ENCODE measurements around the gene EML6. TPM values are rescaled to one million over a fixed set of nuclear protein-coding genes. Genes with fewer than 3 reads are reported as not detected.
A peak's percentile ranks its signal among the peaks of the same experiment; 100 is the strongest.

EML6 gene
- total and polyA plus RNA-seq, 2 donors (not counting 1 experiment from before 2014, with no cell fraction given) = 0.34 to 1.3 TPM

GRCh38 chr2:54963476-54963875 is 240.0 kb downstream of the EML6 start:
- no peak overlapping the region for H3K9ac ChIP-seq (ENCODE audit: insufficient read depth, low read length)

GRCh38 chr2:54964271-54964670 is 240.8 kb downstream of the EML6 start:
- Histone ChIP-seq H3K4me3 (replicated peaks in 1 of 4; ENCODE audit: control extremely low read depth in 1 of 4, insufficient read depth in 1 of 4, low read depth in 3 of 4, low read length in 4 of 4) (no peak overlapping the region), H3K9ac (ENCODE audit: insufficient read depth, low read length) (no peak overlapping the region)

More at GRCh38 chr2:54963476-54963875, 240.0 kb downstream of the EML6 start:
- no peak for TF ChIP-seq CTCF (conservative IDR thresholded peaks at IDR 0.05 in 1 of 2, IDR thresholded peaks at IDR 0.05 in 1 of 2; ENCODE audit: low read depth in 1 of 2, low read length in 2 of 2)
- TF ChIP-seq EZH2 (IDR thresholded peaks at IDR 0.05; ENCODE audit: low read length, missing control alignments) = no peak
- Histone ChIP-seq H2AFZ (ENCODE audit: low read length) (no peak overlapping the region), H3K4me3 (replicated peaks in 1 of 4; ENCODE audit: control extremely low read depth in 1 of 4, insufficient read depth in 1 of 4, low read depth in 3 of 4, low read length in 4 of 4) (no peak overlapping the region), H3K4me1 (ENCODE audit: control insufficient read depth, extremely low read depth, insufficient read depth, low read length) (no peaks in the 10 kb centered on the region), H3K79me2 (ENCODE audit: control insufficient read depth, insufficient read depth, low read length) (no peaks in the 10 kb centered on the region), H3K9me3 (ENCODE audit: control insufficient read depth, insufficient read depth, low read depth, low read length) (no peaks in the 10 kb centered on the region), H3K27me3 (ENCODE audit: control insufficient read depth, insufficient read depth, low read length) (no peaks in the 10 kb centered on the region), H3K36me3 (ENCODE audit: control insufficient read depth, insufficient read depth, low read length) (peaks cover 3% of the 10 kb centered on the region), H3K27ac (ENCODE audit: insufficient read depth, low read length) (no peak overlapping the region), H4K20me1 (ENCODE audit: control insufficient read depth, extremely low read depth, insufficient read depth, low read length) (no peaks in the 10 kb centered on the region), H3K4me2 (ENCODE audit: extremely low read depth, insufficient read depth, low read length) (no peak overlapping the region)
- DNase-seq (ENCODE audit: low read depth in 2 of 2) = no peak

GRCh38 chr2:54964816-54965215 is 241.4 kb downstream of the EML6 start:
- no peak for DNase-seq (ENCODE audit: low read depth in 2 of 2)
- H3K4me2 ChIP-seq (ENCODE audit: extremely low read depth, insufficient read depth, low read length) = no peak overlapping the region
- H3K9me3 ChIP-seq (ENCODE audit: control insufficient read depth, insufficient read depth, low read depth, low read length) = no peaks in the 10 kb centered on the region
- H3K4me1 ChIP-seq (ENCODE audit: control insufficient read depth, extremely low read depth, insufficient read depth, low read length) = no peaks in the 10 kb centered on the region
- peaks cover 9% of the 10 kb centered on the region for H3K36me3 ChIP-seq (ENCODE audit: control insufficient read depth, insufficient read depth, low read length)
- H3K79me2 ChIP-seq (ENCODE audit: control insufficient read depth, insufficient read depth, low read length) = peaks cover 1% of the 10 kb centered on the region
- no peak overlapping the region for H2AFZ ChIP-seq (ENCODE audit: low read length)
- no peaks in the 10 kb centered on the region for H4K20me1 ChIP-seq (ENCODE audit: control insufficient read depth, extremely low read depth, insufficient read depth, low read length)
- H3K27me3 ChIP-seq (ENCODE audit: control insufficient read depth, insufficient read depth, low read length) = no peaks in the 10 kb centered on the region
- H3K27ac ChIP-seq (ENCODE audit: insufficient read depth, low read length) = no peak overlapping the region
- no peak overlapping the region for H3K9ac ChIP-seq (ENCODE audit: insufficient read depth, low read length)
- no peak overlapping the region for H3K4me3 ChIP-seq (replicated peaks in 1 of 4; ENCODE audit: control extremely low read depth in 1 of 4, insufficient read depth in 1 of 4, low read depth in 3 of 4, low read length in 4 of 4)
- TF ChIP-seq EZH2 (IDR thresholded peaks at IDR 0.05; ENCODE audit: low read length, missing control alignments) (no peak), CTCF (conservative IDR thresholded peaks at IDR 0.05 in 1 of 2, IDR thresholded peaks at IDR 0.05 in 1 of 2; ENCODE audit: low read depth in 1 of 2, low read length in 2 of 2) (no peak)

More at GRCh38 chr2:54964271-54964670, 240.8 kb downstream of the EML6 start:
- Histone ChIP-seq H3K79me2 (ENCODE audit: control insufficient read depth, insufficient read depth, low read length) (no peaks in the 10 kb centered on the region), H3K9me3 (ENCODE audit: control insufficient read depth, insufficient read depth, low read depth, low read length) (no peaks in the 10 kb centered on the region), H3K27me3 (ENCODE audit: control insufficient read depth, insufficient read depth, low read length) (no peaks in the 10 kb centered on the region), H4K20me1 (ENCODE audit: control insufficient read depth, extremely low read depth, insufficient read depth, low read length) (no peaks in the 10 kb centered on the region), H2AFZ (ENCODE audit: low read length) (no peak overlapping the region), H3K27ac (ENCODE audit: insufficient read depth, low read length) (no peak overlapping the region), H3K4me2 (ENCODE audit: extremely low read depth, insufficient read depth, low read length) (no peak overlapping the region), H3K36me3 (ENCODE audit: control insufficient read depth, insufficient read depth, low read length) (peaks cover 5% of the 10 kb centered on the region), H3K4me1 (ENCODE audit: control insufficient read depth, extremely low read depth, insufficient read depth, low read length) (no peaks in the 10 kb centered on the region)
- DNase-seq (ENCODE audit: low read depth in 2 of 2) = peak; percentile 43 to 72
- TF ChIP-seq EZH2 (IDR thresholded peaks at IDR 0.05; ENCODE audit: low read length, missing control alignments) = no peak
- no peak for TF ChIP-seq CTCF (conservative IDR thresholded peaks at IDR 0.05 in 1 of 2, IDR thresholded peaks at IDR 0.05 in 1 of 2; ENCODE audit: low read depth in 1 of 2, low read length in 2 of 2)

Data from fibroblast of lung (primary cell).